GM12878 (cell line): ENCODE results near the gene HIBCH. TPM values are rescaled to one million over a fixed set of nuclear protein-coding genes. Genes with fewer than 3 reads are reported as not detected.
A peak's percentile ranks its signal among the peaks of the same experiment; 100 is the strongest.

ENCODE experiments used
- BACH1 ChIP-seq: fragments of 450-650 bp; IDR thresholded peaks from 2 replicates; pipeline ENCODE4 v1.6.1; 2017; ENCODE audit warnings: mild to moderate bottlenecking, borderline replicate concordance
- BRCA1 ChIP-seq: IDR thresholded peaks from 2 replicates; pipeline ENCODE4 v1.6.1; 2011; ENCODE audit warnings: low read depth, low read length, improper control_type of control experiment
- CBX3 ChIP-seq: fragments of 200-600 bp; sonication (generic); IDR thresholded peaks from 2 replicates; pipeline ENCODE4 v1.6.1; 2016; ENCODE audit warnings: low read depth, borderline replicate concordance
- E4F1 ChIP-seq: fragments of 450-650 bp; IDR thresholded peaks from 2 replicates; pipeline ENCODE4 v1.6.1; 2018; ENCODE audit warnings: borderline replicate concordance, mild to moderate bottlenecking; ENCODE audit not compliant: partially characterized antibody
- HSF1 ChIP-seq: fragments of 150-350 bp; IDR thresholded peaks from 2 replicates; pipeline ENCODE4 v1.6.1; 2014; ENCODE audit warnings: mild to moderate bottlenecking, low read depth, low read length
- IKZF1 ChIP-seq: fragments of 450-650 bp; conservative IDR thresholded peaks from 2 replicates; pipeline ENCODE4 v1.6.1; 2017; ENCODE audit warnings: antibody characterized with exemption, mild to moderate bottlenecking
- JUNB ChIP-seq: IDR thresholded peaks from 2 replicates; pipeline ENCODE4 v1.6.1; 2016; ENCODE audit warnings: antibody characterized with exemption, mild to moderate bottlenecking
- KAT2A ChIP-seq: conservative IDR thresholded peaks from 2 replicates; pipeline ENCODE4 v1.6.1; 2011; ENCODE audit warnings: low read depth, low read length; ENCODE audit not compliant: control insufficient read depth
- POLR2AphosphoS2 ChIP-seq: IDR thresholded peaks from 2 replicates; pipeline ENCODE4 v1.6.1; 2011; ENCODE audit warnings: low read depth, mild to moderate bottlenecking, low read length, improper control_type of control experiment, moderate library complexity
- RAD21 ChIP-seq: IDR thresholded peaks from 2 replicates; pipeline ENCODE4 v1.6.1; 2011; ENCODE audit warnings: mild to moderate bottlenecking, low read depth, low read length, moderate library complexity; ENCODE audit not compliant: insufficient read depth
- SIN3A ChIP-seq: IDR thresholded peaks from 2 replicates; pipeline ENCODE4 v1.6.1; 2012; ENCODE audit warnings: low read depth, low read length, improper control_type of control experiment
- SMAD1 ChIP-seq: fragments of 450-650 bp; IDR thresholded peaks from 2 replicates; pipeline ENCODE4 v1.6.1; 2018; ENCODE audit warnings: mild to moderate bottlenecking, low read depth; ENCODE audit not compliant: partially characterized antibody
- SREBF2 ChIP-seq: IDR thresholded peaks from 2 replicates; pipeline ENCODE4 v1.6.1; 2012; ENCODE audit warnings: mild to moderate bottlenecking, low read length
- TBL1XR1 ChIP-seq: IDR thresholded peaks from 2 replicates; pipeline ENCODE4 v1.6.1; 2012; ENCODE audit warnings: low read depth, low read length, improper control_type of control experiment
- TCF12 ChIP-seq: IDR thresholded peaks from 2 replicates; pipeline ENCODE4 v1.6.1; 2011; ENCODE audit warnings: low read depth, mild to moderate bottlenecking, low read length
- ZBTB11 ChIP-seq: fragments of 450-650 bp; formaldehyde crosslinking; IDR thresholded peaks from 2 replicates; pipeline ENCODE4 v1.5.0; 2022; ENCODE audit warnings: mild to moderate bottlenecking, missing genetic modification characterization
- ZBTB33 ChIP-seq: fragments of 450-650 bp; IDR thresholded peaks from 2 replicates; pipeline ENCODE4 v1.6.1; 2017; ENCODE audit warnings: mild to moderate bottlenecking
- ZNF207 ChIP-seq: fragments of 450-650 bp; IDR thresholded peaks from 2 replicates; pipeline ENCODE4 v1.6.1; 2014; ENCODE audit warnings: antibody characterized with exemption, mild to moderate bottlenecking, borderline replicate concordance
- ZNF274 ChIP-seq: IDR thresholded peaks from one replicate; pipeline ENCODE4 v1.8.0; 2011; ENCODE audit not compliant: insufficient read length, insufficient read depth
- ZNF384 ChIP-seq: IDR thresholded peaks from 2 replicates; pipeline ENCODE4 v1.6.1; 2012; ENCODE audit warnings: low read depth, mild to moderate bottlenecking, low read length, improper control_type of control experiment, borderline replicate concordance
- ZNF622 ChIP-seq: fragments of 450-650 bp; IDR thresholded peaks from 2 replicates; pipeline ENCODE4 v1.6.1; 2017; ENCODE audit warnings: mild to moderate bottlenecking, inconsistent platforms
- polyA plus RNA-seq, 11 experiments: library from polyadenylated mRNA; depleted of rRNA in 4 of 11; unstranded in 6 of 11; stranded (reverse) in 5 of 11; fragments of >200 nt; fragmentation: Nextera tagmentation in 4 of 11; fragmentation: Illumina TruSeq in 1 of 11; extraction: Ambion mirVana in 4 of 11; extraction: Trizol in 1 of 11; gene quantifications; 1 replicate in 1 of 11; 2 replicates in 10 of 11; pipeline versions ENCODE4 v1.2.1 to v1.2.3, GENCODE V29; 2011 to 2016; ENCODE audit warnings: inconsistent platforms in 2 of 11, missing spikeins in 2 of 11, low read depth in 1 of 11
- total RNA-seq, 4 experiments: library from RNA; depleted of rRNA in 3 of 4; stranded (reverse); fragments of >200 nt in 3 of 4; fragmentation: Illumina TruSeq in 1 of 4; extraction: Trizol in 1 of 4; gene quantifications; 2 replicates each; pipeline versions ENCODE4 v1.2.1 to v1.2.3, GENCODE V29; 2013 to 2021

HIBCH gene
- total and polyA plus RNA-seq, 10 of the 15 experiments (the other 5 are each of a cell fraction or from before 2014, with no cell fraction given): 22.3 to 81.0 (median 37.4) TPM

GRCh38 chr2:190319555-190320498, at the start of gene HIBCH (continued):
- no peak for TF ChIP-seq ZNF207
- peak; percentile 59; the same call in 1 of the 2 replicates for TF ChIP-seq BRCA1
- peak; percentile 63 for TF ChIP-seq E4F1
- no peak for TF ChIP-seq ZBTB33
- no peak for TF ChIP-seq SREBF2
- peak; percentile 93 for TF ChIP-seq HSF1
- TF ChIP-seq RAD21: no peak
- no peak for TF ChIP-seq KAT2A
- TF ChIP-seq IKZF1: peak; percentile 98
- no peak; the same call in none of the 2 replicates for TF ChIP-seq SIN3A
- no peak for TF ChIP-seq ZNF274
- TF ChIP-seq SMAD1: peak; percentile 84
- no peak for TF ChIP-seq ZNF622
- TF ChIP-seq POLR2AphosphoS2: peak; percentile 86
- no peak for TF ChIP-seq ZNF384
- TF ChIP-seq BACH1: peak; percentile 9; the same call in 1 of the 2 replicates
- no peak for TF ChIP-seq ZBTB11 (CRISPR knock-in tag)
- TF ChIP-seq TBL1XR1: no peak
- TF ChIP-seq TCF12: no peak
- TF ChIP-seq JUNB: no peak
- no peak for TF ChIP-seq CBX3
